Vagina (tissue), 2 donors: ENCODE results near the gene INPP4A. TPM values are rescaled to one million over a fixed set of nuclear protein-coding genes. Genes with fewer than 3 reads are reported as not detected.
"Not testable (repeated sequence)": the region's sequence is repeated elsewhere in the genome, so short reads cannot be mapped to it uniquely, and the experiment has no call there.

Source experiments
- DNase-seq, 2 donors: peaks; one replicate each; pipeline ENCODE4 v3.0.0-alpha.2; 2017; ENCODE audit errors: extremely low spot score in 2 of 2
- H3K27ac ChIP-seq: fragments of 200-600 bp; sonication (generic); one replicate; pipeline ENCODE4 v1.5.1; 2019
- H3K27me3 ChIP-seq: fragments of 200-600 bp; sonication (generic); one replicate; pipeline ENCODE4 v1.5.1; 2019
- H3K36me3 ChIP-seq, 2 donors: fragments of 200-600 bp; sonication (generic); one replicate each; pipeline ENCODE4 v1.5.1; 2017 to 2019
- H3K4me1 ChIP-seq: fragments of 200-600 bp; sonication (generic); one replicate; pipeline ENCODE4 v1.5.1; 2019
- H3K4me3 ChIP-seq, 2 donors: fragments of 200-600 bp; sonication (generic); 1 replicate in 1 of 2; 2 replicates in 1 of 2; pipeline ENCODE4 v1.5.1; 2016 to 2019
- H3K9me3 ChIP-seq: fragments of 200-600 bp; sonication (generic); one replicate; pipeline ENCODE4 v1.5.1; 2019
- POLR2A ChIP-seq, 2 donors: fragments of 450-650 bp; IDR thresholded peaks; one replicate each; pipeline ENCODE4 v1.6.1; 2017; ENCODE audit warnings: antibody characterized with exemption in 2 of 2, mild to moderate bottlenecking in 2 of 2, moderate library complexity in 2 of 2
- POLR2AphosphoS5 ChIP-seq, 2 donors: sonication (generic); formaldehyde crosslinking; IDR thresholded peaks; one replicate each; pipeline ENCODE4 v1.9.0; 2017; ENCODE audit warnings: antibody characterized with exemption in 2 of 2, mild to moderate bottlenecking in 2 of 2, low read depth in 1 of 2; ENCODE audit not compliant: insufficient read depth in 1 of 2
- intact Hi-C: fragments of 100-400 bp; cut with DNase I; formaldehyde crosslinking; loops from one replicate; pipeline ENCODE4 v1.15.1; 2023
- total RNA-seq: library from RNA; depleted of rRNA; stranded (reverse); fragments of >200 nt; gene quantifications from one replicate; pipeline ENCODE4 v1.2.3, GENCODE V29; 2016
- TF ChIP-seq, protein P1 (sequence below), 3 experiments: fragments of 450-650 bp in 2 of 3; fragments of 200-600 bp in 1 of 3; sonication (generic) in 1 of 3; IDR thresholded peaks; one replicate each; pipeline ENCODE4 v1.5.1; 2017 to 2019; ENCODE audit warnings: antibody characterized with exemption in 3 of 3, mild to moderate bottlenecking in 2 of 3, moderate library complexity in 2 of 3

The INPP4A gene
- total RNA-seq, 1 donor from 2014 or later: 38.1 TPM

DNA sequence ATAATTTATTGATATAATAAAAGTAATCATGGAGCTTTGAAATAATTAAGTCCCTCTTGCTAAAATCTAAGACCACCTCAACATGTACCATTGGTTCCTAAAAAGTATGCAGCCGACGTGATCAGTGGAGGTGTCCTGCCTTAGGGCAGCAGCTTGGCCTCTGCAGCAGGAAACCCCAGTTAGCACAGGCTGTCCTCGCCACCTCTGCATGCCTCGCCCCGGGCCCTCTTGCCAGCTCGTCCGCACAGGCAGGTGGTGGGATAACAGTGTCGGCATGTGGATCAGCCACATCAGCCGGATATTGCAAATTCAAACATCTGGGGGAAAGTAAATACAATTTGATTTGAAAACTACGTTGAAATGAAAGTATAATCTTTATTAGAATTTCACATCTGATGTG, 140.7 kb downstream of the INPP4A start:
- H3K9me3 ChIP-seq: no peaks in the 10 kb centered on the region
- TF ChIP-seq, protein P1, sequence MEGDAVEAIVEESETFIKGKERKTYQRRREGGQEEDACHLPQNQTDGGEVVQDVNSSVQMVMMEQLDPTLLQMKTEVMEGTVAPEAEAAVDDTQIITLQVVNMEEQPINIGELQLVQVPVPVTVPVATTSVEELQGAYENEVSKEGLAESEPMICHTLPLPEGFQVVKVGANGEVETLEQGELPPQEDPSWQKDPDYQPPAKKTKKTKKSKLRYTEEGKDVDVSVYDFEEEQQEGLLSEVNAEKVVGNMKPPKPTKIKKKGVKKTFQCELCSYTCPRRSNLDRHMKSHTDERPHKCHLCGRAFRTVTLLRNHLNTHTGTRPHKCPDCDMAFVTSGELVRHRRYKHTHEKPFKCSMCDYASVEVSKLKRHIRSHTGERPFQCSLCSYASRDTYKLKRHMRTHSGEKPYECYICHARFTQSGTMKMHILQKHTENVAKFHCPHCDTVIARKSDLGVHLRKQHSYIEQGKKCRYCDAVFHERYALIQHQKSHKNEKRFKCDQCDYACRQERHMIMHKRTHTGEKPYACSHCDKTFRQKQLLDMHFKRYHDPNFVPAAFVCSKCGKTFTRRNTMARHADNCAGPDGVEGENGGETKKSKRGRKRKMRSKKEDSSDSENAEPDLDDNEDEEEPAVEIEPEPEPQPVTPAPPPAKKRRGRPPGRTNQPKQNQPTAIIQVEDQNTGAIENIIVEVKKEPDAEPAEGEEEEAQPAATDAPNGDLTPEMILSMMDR (IDR thresholded peaks at IDR 0.05): no peak
- TF ChIP-seq POLR2AphosphoS5 (IDR thresholded peaks at IDR 0.05; ENCODE audit: insufficient read depth in 1 of 2, low read depth in 1 of 2): no peak
- TF ChIP-seq POLR2A (IDR thresholded peaks at IDR 0.05): no peak
- intact Hi-C loops: no loop called here
- DNase-seq: peak in 1 of 2 donors; percentile 62
- H3K36me3 ChIP-seq: peaks cover 0 to 20% of the 10 kb centered on the region in 2 donors
- no peak overlapping the region for H3K27ac ChIP-seq
- H3K4me1 ChIP-seq: no peaks in the 10 kb centered on the region
- no peak overlapping the region for H3K4me3 ChIP-seq
- H3K27me3 ChIP-seq: no peaks in the 10 kb centered on the region

DNA sequence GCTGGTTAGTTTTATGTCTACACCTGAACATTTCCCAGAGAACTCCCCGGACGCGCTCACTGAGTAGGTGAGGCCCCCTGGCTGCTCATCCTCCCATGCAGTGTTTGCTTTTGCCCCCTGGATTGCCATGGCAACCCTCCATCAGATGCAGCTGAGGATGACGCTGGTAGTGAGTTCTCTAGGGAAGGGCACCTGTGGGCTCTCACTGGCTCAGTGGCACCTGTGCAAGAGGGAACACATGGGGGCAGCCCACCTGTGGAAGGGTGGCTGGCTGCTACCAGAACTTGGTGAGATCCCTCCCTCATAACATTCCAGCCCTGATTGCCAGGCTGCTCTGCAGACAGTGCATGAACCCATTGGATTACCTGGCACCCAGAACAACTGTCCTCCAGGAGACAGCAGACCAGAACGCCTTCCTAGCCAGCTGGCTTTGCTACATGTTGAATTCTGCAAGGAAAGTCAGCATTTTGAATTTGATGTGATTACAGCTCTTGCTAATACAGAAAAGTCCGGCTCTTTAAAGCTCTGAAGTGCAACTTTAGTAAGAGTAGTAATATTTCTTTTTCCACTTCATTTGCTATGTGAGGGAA, 142.0 kb downstream of the INPP4A start:
- Histone ChIP-seq H3K27me3 (no peaks in the 10 kb centered on the region), H3K9me3 (no peaks in the 10 kb centered on the region), H3K27ac (no peak overlapping the region), H3K36me3 (peaks cover 0 to 22% of the 10 kb centered on the region in 2 donors), H3K4me3 (no peak overlapping the region), H3K4me1 (no peaks in the 10 kb centered on the region)
- peak in 1 of 2 donors; percentile 70 for DNase-seq
- intact Hi-C loops: no loop called here
- TF ChIP-seq POLR2A (IDR thresholded peaks at IDR 0.05): no peak
- TF ChIP-seq, protein P1 (IDR thresholded peaks at IDR 0.05): no peak
- no peak for TF ChIP-seq POLR2AphosphoS5 (IDR thresholded peaks at IDR 0.05; ENCODE audit: insufficient read depth in 1 of 2, low read depth in 1 of 2)

DNA sequence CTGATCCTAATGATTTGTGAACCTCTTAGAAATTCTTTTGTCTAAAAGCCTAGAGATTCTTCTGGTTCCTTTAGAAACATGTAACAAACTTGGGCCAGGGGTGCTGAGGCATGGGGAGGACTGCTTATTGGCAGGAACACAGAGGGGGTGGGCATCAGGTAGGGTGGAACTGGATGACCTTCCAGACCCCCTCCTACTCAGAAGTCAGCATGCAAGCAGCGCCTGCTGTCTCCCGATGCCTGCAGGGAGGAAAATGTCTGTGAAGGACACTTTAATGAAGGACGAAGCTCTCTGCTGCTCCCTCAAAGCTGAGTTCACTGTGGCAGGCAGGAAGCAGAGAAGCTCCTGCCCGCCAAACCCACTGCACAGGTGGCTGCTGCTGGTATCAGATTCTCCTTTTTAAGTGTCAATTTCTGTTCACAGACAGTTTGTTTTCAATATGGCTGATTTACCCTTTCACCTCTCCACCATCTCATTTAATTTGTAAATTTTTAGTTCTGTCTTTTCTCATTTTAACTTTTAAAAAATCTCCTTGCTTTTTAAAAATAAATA, 144.3 kb downstream of the INPP4A start:
- H3K4me1 ChIP-seq: no peaks in the 10 kb centered on the region
- peaks cover 0 to 16% of the 10 kb centered on the region in 2 donors for H3K36me3 ChIP-seq
- no peaks in the 10 kb centered on the region for H3K9me3 ChIP-seq
- intact Hi-C loops: no loop called here
- H3K27me3 ChIP-seq: no peaks in the 10 kb centered on the region
- H3K4me3 ChIP-seq: no peak overlapping the region
- TF ChIP-seq POLR2AphosphoS5 (IDR thresholded peaks at IDR 0.05; ENCODE audit: insufficient read depth in 1 of 2, low read depth in 1 of 2): peak in 1 of 2 donors; percentile 0
- TF ChIP-seq POLR2A (IDR thresholded peaks at IDR 0.05): no peak
- H3K27ac ChIP-seq: no peak overlapping the region
- no peak for DNase-seq

DNA sequence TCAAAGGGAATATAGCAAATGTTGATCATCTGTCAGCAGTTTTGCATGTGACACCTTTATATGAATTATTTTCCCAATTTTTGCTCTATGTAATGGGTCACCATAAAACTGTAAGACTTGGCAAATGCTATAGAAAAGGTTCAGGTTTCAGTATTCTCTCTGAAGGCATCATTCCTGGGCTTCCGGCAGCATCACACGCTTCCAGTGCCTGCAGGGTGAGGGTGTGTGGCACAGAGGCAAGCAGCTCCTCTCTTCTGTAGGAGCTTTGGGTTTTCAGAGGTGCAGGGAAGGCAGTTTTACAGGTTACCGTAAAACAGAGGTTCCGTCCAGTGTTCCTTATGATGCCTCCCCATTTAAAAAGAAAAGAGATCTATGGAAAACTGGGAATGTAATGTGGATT, 144.8 kb downstream of the INPP4A start:
- Histone ChIP-seq H3K27ac (no peak overlapping the region), H3K4me1 (no peaks in the 10 kb centered on the region), H3K4me3 (no peak overlapping the region), H3K36me3 (peaks cover 0 to 16% of the 10 kb centered on the region in 2 donors), H3K9me3 (no peaks in the 10 kb centered on the region), H3K27me3 (no peaks in the 10 kb centered on the region)
- intact Hi-C loops: no loop called here
- no peak for TF ChIP-seq POLR2A (IDR thresholded peaks at IDR 0.05)
- no peak for TF ChIP-seq POLR2AphosphoS5 (IDR thresholded peaks at IDR 0.05; ENCODE audit: insufficient read depth in 1 of 2, low read depth in 1 of 2)
- TF ChIP-seq, protein P1 (IDR thresholded peaks at IDR 0.05): no peak
- no peak for DNase-seq

DNA sequence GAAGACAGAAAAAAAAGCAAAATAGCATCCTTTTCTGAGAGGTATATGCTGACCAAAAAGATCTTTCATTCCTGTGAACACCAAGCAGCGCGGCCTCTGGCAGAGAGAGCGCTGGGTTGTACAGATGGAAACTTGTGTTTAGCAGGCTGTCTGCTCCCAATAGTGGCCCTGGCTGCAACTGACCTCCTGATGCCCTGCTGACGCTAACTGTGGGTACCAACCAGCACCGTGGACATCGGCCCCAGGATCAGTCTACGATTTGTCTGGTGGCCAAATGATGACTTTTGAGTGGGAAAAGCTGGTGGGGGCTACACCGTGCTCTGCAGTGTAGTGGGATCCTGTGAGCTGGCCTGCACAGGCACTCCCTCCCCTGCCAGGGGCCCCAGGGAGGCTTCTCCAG, 147.9 kb downstream of the INPP4A start:
- Histone ChIP-seq H3K4me1 (no peaks in the 10 kb centered on the region), H3K27ac (no peak overlapping the region), H3K36me3 (peaks cover 0 to 11% of the 10 kb centered on the region in 2 donors), H3K27me3 (no peaks in the 10 kb centered on the region), H3K4me3 (no peak overlapping the region), H3K9me3 (no peaks in the 10 kb centered on the region)
- intact Hi-C loops: no loop called here
- DNase-seq: no peak
- TF ChIP-seq, protein P1 (IDR thresholded peaks at IDR 0.05): no peak
- TF ChIP-seq POLR2AphosphoS5 (IDR thresholded peaks at IDR 0.05; ENCODE audit: insufficient read depth in 1 of 2, low read depth in 1 of 2): no peak
- no peak for TF ChIP-seq POLR2A (IDR thresholded peaks at IDR 0.05)

DNA sequence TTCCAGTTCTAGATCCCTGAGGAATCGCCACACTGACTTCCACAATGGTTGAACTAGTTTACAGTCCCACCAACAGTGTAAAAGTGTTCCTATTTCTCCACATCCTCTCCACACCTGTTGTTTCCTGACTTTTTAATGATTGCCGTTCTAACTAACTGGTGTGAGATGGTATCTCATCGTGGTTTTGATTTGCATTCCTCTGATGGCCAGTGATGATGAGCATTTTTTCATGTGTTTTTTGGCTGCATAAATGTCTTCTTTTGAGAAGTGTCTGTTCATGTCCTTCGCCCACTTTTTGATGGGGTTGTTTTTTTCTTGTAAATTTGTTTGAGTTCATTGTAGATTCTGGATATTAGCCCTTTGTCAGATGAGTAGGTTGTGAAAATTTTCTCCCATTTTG, 150.0 kb downstream of the INPP4A start:
- H3K27ac ChIP-seq, H3K9me3 ChIP-seq, H3K27me3 ChIP-seq, H3K4me1 ChIP-seq, DNase-seq, H3K4me3 ChIP-seq, intact Hi-C loops: not testable (repeated sequence)
- H3K36me3 ChIP-seq: peaks cover 0 to 14% of the 10 kb centered on the region in 2 donors
